Fibroblast of skin of abdomen (primary cell): ENCODE data around the gene ATXN2L.
"Not testable (repeated sequence)": the region's sequence is repeated elsewhere in the genome, so short reads cannot be mapped to it uniquely, and the experiment has no call there.

Source experiments
- DNase-seq: peaks from one replicate; pipeline ENCODE4 v3.0.0-alpha.2; 2013

ATXN2L gene

GRCh38 chr16:28836761-28837064 lies 13.9 kb downstream of the ATXN2L start:
- no peak for DNase-seq

- no peak for DNase-seq
Observed at GRCh38 chr16:28837672-28838557, 15.1 kb downstream of the ATXN2L start.

- no peak for DNase-seq
Observed at GRCh38 chr16:28838558-28838918, 15.7 kb downstream of the ATXN2L start.

- no peak for DNase-seq
Observed at GRCh38 chr16:28839004-28839639, 16.3 kb downstream of the ATXN2L start.

- no peak for DNase-seq
Observed at GRCh38 chr16:28839899-28840298, 17.1 kb downstream of the ATXN2L start.

- DNase-seq = no peak
Observed at GRCh38 chr16:28842696-28843095, 19.9 kb downstream of the ATXN2L start.

- DNase-seq = no peak
Observed at GRCh38 chr16:28843766-28844165, 21.0 kb downstream of the ATXN2L start.

- no peak for DNase-seq
Observed at GRCh38 chr16:28844226-28844885, 21.6 kb downstream of the ATXN2L start.

- DNase-seq = no peak
Observed at GRCh38 chr16:28845293-28845692, 22.5 kb downstream of the ATXN2L start.

GRCh38 chr16:28845761-28846079 lies 22.9 kb downstream of the ATXN2L start:
- no peak for DNase-seq

GRCh38 chr16:28846080-28846932 lies 23.5 kb downstream of the ATXN2L start, which contains the start of gene TUFM:
Gene TUFM (minus strand): TSS chr16:28846348. CDS start chr16:28846269, 79 bp downstream.
- DNase-seq = peak; percentile 99

GRCh38 chr16:28846933-28847273 lies 24.1 kb downstream of the ATXN2L start:
- no peak for DNase-seq

GRCh38 chr16:28858421-28858820 lies 35.6 kb downstream of the ATXN2L start:
- DNase-seq = no peak

- DNase-seq = no peak
Observed at GRCh38 chr16:28859326-28859725, 36.5 kb downstream of the ATXN2L start.

GRCh38 chr16:28863929-28864793 lies 41.4 kb downstream of the ATXN2L start:
- peak; percentile 36 for DNase-seq

GRCh38 chr16:28865001-28865688 lies 42.3 kb downstream of the ATXN2L start:
- DNase-seq = no peak

GRCh38 chr16:28865722-28866453 lies 43.1 kb downstream of the ATXN2L start:
- DNase-seq = no peak

GRCh38 chr16:28866454-28866804 lies 43.6 kb downstream of the ATXN2L start:
- DNase-seq = no peak

- DNase-seq = no peak
Observed at GRCh38 chr16:28867241-28867640, 44.4 kb downstream of the ATXN2L start.

GRCh38 chr16:28867646-28868045 lies 44.8 kb downstream of the ATXN2L start:
- DNase-seq = not testable (repeated sequence)

- no peak for DNase-seq
Observed at GRCh38 chr16:28869201-28869600, 46.4 kb downstream of the ATXN2L start.
